HEK293T (cell line): ENCODE results near the gene GAL3ST2.
"Not testable (repeated sequence)": the region's sequence is repeated elsewhere in the genome, so short reads cannot be mapped to it uniquely, and the experiment has no call there.

Source experiments
- CTCF ChIA-PET: fragments of 350-600 bp; formaldehyde crosslinking; extraction: SDS; loops from one replicate; lab custom pipeline; 2021; ENCODE audit warnings: antibody characterized with exemption, inconsistent platforms; lab: Yijun Ruan, JAX
- POLR2A ChIA-PET: fragments of 350-600 bp; formaldehyde crosslinking; extraction: SDS; loops from one replicate; lab custom pipeline; 2020; ENCODE audit warnings: antibody characterized with exemption, inconsistent platforms; lab: Yijun Ruan, JAX
- DNase-seq: peaks from one replicate; pipeline ENCODE4 v3.0.0; 2012; ENCODE audit warnings: mixed read lengths; ENCODE audit errors: extremely low spot score
- ARNT ChIP-seq: fragments of 450-650 bp; IDR thresholded peaks from 2 replicates; pipeline ENCODE4 v1.6.1; 2017; ENCODE audit warnings: mild to moderate bottlenecking
- BHLHE40 ChIP-seq: fragments of 450-650 bp; IDR thresholded peaks from 2 replicates; pipeline ENCODE4 v1.6.1; 2016; ENCODE audit warnings: mild to moderate bottlenecking, moderate library complexity, borderline replicate concordance
- CTBP1 ChIP-seq: fragments of 450-650 bp; IDR thresholded peaks from 2 replicates; pipeline ENCODE4 v1.6.1; 2016; ENCODE audit warnings: borderline replicate concordance
- ELF4 ChIP-seq: fragments of 450-650 bp; IDR thresholded peaks from 2 replicates; pipeline ENCODE4 v1.6.1; 2017; ENCODE audit warnings: antibody characterized with exemption
- FOXA1 ChIP-seq: fragments of 450-650 bp; IDR thresholded peaks from 2 replicates; pipeline ENCODE4 v1.6.1; 2016; ENCODE audit warnings: mild to moderate bottlenecking
- FOXK2 ChIP-seq: fragments of 450-650 bp; IDR thresholded peaks from 2 replicates; pipeline ENCODE4 v1.6.1; 2016; ENCODE audit warnings: mild to moderate bottlenecking
- FOXM1 ChIP-seq: fragments of 450-650 bp; IDR thresholded peaks from 2 replicates; pipeline ENCODE4 v1.6.1; 2017; ENCODE audit warnings: mild to moderate bottlenecking, borderline replicate concordance
- HDGF ChIP-seq: fragments of 450-650 bp; IDR thresholded peaks from 2 replicates; pipeline ENCODE4 v1.6.1; 2017; ENCODE audit warnings: antibody characterized with exemption, borderline replicate concordance
- L3MBTL2 ChIP-seq: fragments of 450-650 bp; conservative IDR thresholded peaks from 2 replicates; pipeline ENCODE4 v1.6.1; 2016; ENCODE audit warnings: mild to moderate bottlenecking
- LEF1 ChIP-seq: fragments of 450-650 bp; IDR thresholded peaks from 2 replicates; pipeline ENCODE4 v1.6.1; 2017; ENCODE audit warnings: mild to moderate bottlenecking, borderline replicate concordance
- NFRKB ChIP-seq: fragments of 450-650 bp; IDR thresholded peaks from 2 replicates; pipeline ENCODE4 v1.6.1; 2016; ENCODE audit warnings: mild to moderate bottlenecking, moderate library complexity
- PKNOX1 ChIP-seq: fragments of 450-650 bp; IDR thresholded peaks from 2 replicates; pipeline ENCODE4 v1.6.1; 2016
- SUZ12 ChIP-seq: fragments of 450-650 bp; IDR thresholded peaks from 2 replicates; pipeline ENCODE4 v1.6.1; 2016; ENCODE audit warnings: mild to moderate bottlenecking
- TARDBP ChIP-seq: fragments of 450-650 bp; IDR thresholded peaks from 2 replicates; pipeline ENCODE4 v1.6.1; 2016
- ZNF384 ChIP-seq: fragments of 450-650 bp; IDR thresholded peaks from 2 replicates; pipeline ENCODE4 v1.6.1; 2016

Gene GAL3ST2

GRCh38 chr2:241798631-241799521 lies 22.3 kb downstream of the GAL3ST2 start:
- CTCF ChIA-PET = no interaction called here
- no peak for DNase-seq
- POLR2A ChIA-PET = no interaction called here
- TF ChIP-seq SUZ12 = no peak
- no peak for TF ChIP-seq FOXM1
- TF ChIP-seq ZNF384 = no peak
- TF ChIP-seq L3MBTL2 = no peak
- TF ChIP-seq HDGF = no peak
- TF ChIP-seq TARDBP = no peak
- TF ChIP-seq PKNOX1 = no peak
- no peak for TF ChIP-seq LEF1
- no peak for TF ChIP-seq BHLHE40
- no peak for TF ChIP-seq FOXK2
- no peak for TF ChIP-seq NFRKB
- no peak for TF ChIP-seq FOXA1
- no peak for TF ChIP-seq ARNT
- TF ChIP-seq CTBP1 = no peak
- no peak for TF ChIP-seq ELF4

GRCh38 chr2:241799522-241800197 lies 23.0 kb downstream of the GAL3ST2 start:
- no peak for DNase-seq
- TF ChIP-seq CTBP1 (no peak), SUZ12 (no peak), HDGF (no peak), ELF4 (no peak), FOXM1 (no peak), L3MBTL2 (no peak), ZNF384 (no peak), ARNT (no peak), PKNOX1 (no peak)
- POLR2A ChIA-PET = no interaction called here
- CTCF ChIA-PET = no interaction called here

GRCh38 chr2:241800198-241800903 lies 23.7 kb downstream of the GAL3ST2 start:
- CTCF ChIA-PET, POLR2A ChIA-PET, DNase-seq: not testable (repeated sequence)

- DNase-seq = no peak
- no peak for TF ChIP-seq NFRKB
- no peak for TF ChIP-seq FOXK2
- TF ChIP-seq LEF1 = no peak
- TF ChIP-seq HDGF = no peak
- CTCF ChIA-PET = no interaction called here
- POLR2A ChIA-PET = no interaction called here
These were observed 25.2 kb downstream of the GAL3ST2 start for GRCh38 chr2:241801611-241802420.

GRCh38 chr2:241802421-241803318 lies 26.0 kb downstream of the GAL3ST2 start:
- ChIA-PET CTCF (no interaction called here), POLR2A (no interaction called here)
- TF ChIP-seq NFRKB (no peak), FOXK2 (no peak), HDGF (no peak), FOXA1 (no peak), PKNOX1 (no peak), ELF4 (no peak), SUZ12 (no peak), L3MBTL2 (no peak)
- no peak for DNase-seq
